K562 (cell line): ENCODE results near the gene MME. TPM values are rescaled to one million over a fixed set of nuclear protein-coding genes. Genes with fewer than 3 reads are reported as not detected.
A peak's percentile ranks its signal among the peaks of the same experiment; 100 is the strongest.

Experiments
- ATAC-seq: fragments of 200-7000 bp; cut with Tn5 transposase; 3 replicates; pipeline ENCODE4 v1.9.1; 2020; ENCODE audit warnings: moderate library complexity
- BruUV-seq: library from RNA; stranded (reverse); fragments of 400-500 nt; replicated peaks from 2 replicates; lab custom pipeline; 2021; lab: Mats Ljungman, UMichigan
- CTCF ChIA-PET: fragments of 300-600 bp; formaldehyde crosslinking; extraction: SDS; loops from one replicate; lab custom pipeline; 2021; ENCODE audit warnings: low intra/inter-chr PET ratio; lab: Yijun Ruan, JAX
- POLR2A ChIA-PET: fragments of 300-600, 350-650 bp; sonication (Branson Sonifier 250); formaldehyde crosslinking; extraction: SDS; loops from one replicate; lab custom pipeline; 2021; ENCODE audit warnings: antibody characterized with exemption, inconsistent platforms; lab: Yijun Ruan, JAX
- DNase-seq, 4 experiments: peaks; one replicate each; pipeline versions ENCODE4 v3.0.0 to v3.0.0-alpha.2; 2011 to 2018; ENCODE audit warnings: low spot score in 3 of 4, mixed read lengths in 3 of 4; ENCODE audit errors: extremely low read depth in 1 of 4
- FAIRE-seq: peaks from 2 replicates; lab custom pipeline; 2011; peaks lifted over from hg19 to GRCh38; lab: Jason Lieb, UNC
- H2AFZ ChIP-seq: 2 replicates; pipeline ENCODE4 v1.6.0; 2011; ENCODE audit warnings: low read depth, low read length, control low read depth, inconsistent platforms
- H3K27ac ChIP-seq: fragments of 200-600 bp; 3 replicates; pipeline ENCODE4 v1.8.0; 2011; ENCODE audit warnings: low read depth, mild to moderate bottlenecking, control low read depth, inconsistent platforms, low read length, moderate library complexity, mixed read lengths; ENCODE audit errors: extremely low read depth
- H3K27me3 ChIP-seq, 2 experiments: fragments of 300-600 bp in 1 of 2; 2 replicates in 1 of 2; 3 replicates in 1 of 2; pipeline versions ENCODE4 v1.6.0 to v1.8.0; 2011; ENCODE audit warnings: inconsistent platforms in 2 of 2, low read length in 2 of 2, mild to moderate bottlenecking in 1 of 2, mixed read lengths in 1 of 2, moderate library complexity in 1 of 2; ENCODE audit not compliant: control insufficient read depth in 2 of 2, insufficient read depth in 2 of 2
- H3K36me3 ChIP-seq: fragments of 300-600 bp; 3 replicates; pipeline ENCODE4 v1.8.0; 2011; ENCODE audit warnings: mild to moderate bottlenecking, low read length, inconsistent platforms; ENCODE audit not compliant: control insufficient read depth, insufficient read depth
- H3K4me1 ChIP-seq, 2 experiments: fragments of 200-600 bp in 1 of 2; replicated peaks in 1 of 2; 2 replicates in 1 of 2; 3 replicates in 1 of 2; pipeline versions ENCODE4 v1.5.1 to v1.8.0; 2011; ENCODE audit warnings: inconsistent platforms in 2 of 2, low read length in 2 of 2, mild to moderate bottlenecking in 1 of 2, mixed read lengths in 1 of 2, moderate library complexity in 1 of 2; ENCODE audit not compliant: control insufficient read depth in 2 of 2, insufficient read depth in 2 of 2
- H3K4me2 ChIP-seq: 2 replicates; pipeline ENCODE4 v1.6.1; 2011; ENCODE audit warnings: low read length, control low read depth, inconsistent platforms, mixed read lengths; ENCODE audit not compliant: insufficient read depth
- H3K4me3 ChIP-seq: fragments of 200-600 bp; sonication (generic), shearing (Covaris generic); 2 replicates; pipeline ENCODE4 v1.5.1; 2016; ENCODE audit warnings: control low read depth, inconsistent platforms
- H3K79me2 ChIP-seq: fragments of 200-600 bp; 3 replicates; pipeline ENCODE4 v1.8.0; 2011; ENCODE audit warnings: low read length, inconsistent platforms; ENCODE audit not compliant: control insufficient read depth, insufficient read depth
- H3K9ac ChIP-seq, 2 experiments: 2 replicates each; pipeline versions ENCODE4 v1.6.0 to v1.6.1; 2011; ENCODE audit warnings: low read depth in 2 of 2, low read length in 2 of 2, control low read depth in 1 of 2, inconsistent platforms in 1 of 2, mild to moderate bottlenecking in 1 of 2, mixed read lengths in 1 of 2; ENCODE audit not compliant: insufficient read depth in 1 of 2
- H3K9me1 ChIP-seq: one replicate; pipeline ENCODE4 v1.6.0; 2011; ENCODE audit warnings: inconsistent platforms, mild to moderate bottlenecking, low read length, moderate library complexity; ENCODE audit not compliant: control insufficient read depth, insufficient read depth
- H3K9me3 ChIP-seq: replicated peaks from 2 replicates; pipeline ENCODE4 v1.5.1; 2011; ENCODE audit warnings: low read depth, low read length, inconsistent platforms; ENCODE audit not compliant: control insufficient read depth, insufficient read depth
- H4K20me1 ChIP-seq: replicated peaks from 2 replicates; pipeline ENCODE4 v1.6.1; 2011; ENCODE audit warnings: low read length, inconsistent platforms, mixed read lengths; ENCODE audit not compliant: control insufficient read depth, insufficient read depth
- C11orf30 ChIP-seq: fragments of 450-650 bp; IDR thresholded peaks from 2 replicates; pipeline ENCODE4 v1.6.1; 2016; ENCODE audit warnings: low read depth, mild to moderate bottlenecking
- DMBX1 ChIP-seq: fragments of 250-450 bp; sonication (Bioruptor Pico); IDR thresholded peaks from 2 replicates; pipeline ENCODE4 v1.8.0; 2022; ENCODE audit warnings: inconsistent platforms, mild to moderate bottlenecking, moderate library complexity, borderline replicate concordance
- HMG20A ChIP-seq: fragments of 450-650 bp; formaldehyde crosslinking; conservative IDR thresholded peaks from 2 replicates; pipeline ENCODE4 v1.4.0; 2020; ENCODE audit warnings: mild to moderate bottlenecking, mixed read lengths
- MAFG ChIP-seq: fragments of 450-650 bp; conservative IDR thresholded peaks from 2 replicates; pipeline ENCODE4 v1.6.1; 2016; ENCODE audit warnings: missing genetic modification characterization, missing compliant biosample characterization
- NONO ChIP-seq, 2 experiments: fragments of 200-400 bp in 1 of 2; fragments of 450-650 bp in 1 of 2; formaldehyde crosslinking in 1 of 2; IDR thresholded peaks; 2 replicates each; pipeline ENCODE4 v1.6.1; 2017; ENCODE audit warnings: low read depth in 2 of 2, mild to moderate bottlenecking in 2 of 2, moderate library complexity in 2 of 2, low read length in 1 of 2
- SNAPC5 ChIP-seq: fragments of 250-450 bp; sonication (Bioruptor Pico); IDR thresholded peaks from 2 replicates; pipeline ENCODE4 v1.8.0; 2021; ENCODE audit warnings: moderate library complexity, mild to moderate bottlenecking, inconsistent platforms
- ZNF316 ChIP-seq: fragments of 450-650 bp; IDR thresholded peaks from 2 replicates; pipeline ENCODE4 v1.6.1; 2016
- WGBS: fragments of 100-300 bp; shearing (Covaris generic); methylation state at CpG from one replicate; pipeline ENCODE4 v1.1.6; 2016; ENCODE audit warnings: low coverage, mixed read lengths; ENCODE audit not compliant: insufficient coverage; ENCODE audit errors: missing lambda C conversion rate; 5-methylcytosine and 5-hydroxymethylcytosine counted together
- in situ Hi-C: fragments of 300-500 bp; cut with MboI; formaldehyde crosslinking; loops from 4 replicates; pipeline ENCODE4 v1.15.0; 2018; ENCODE audit warnings: inconsistent platforms, mixed read lengths
- intact Hi-C: fragments of 100-400 bp; cut with micrococcal nuclease; formaldehyde crosslinking; loops from 2 replicates; pipeline ENCODE4 v1.14.2; 2022
- polyA plus RNA-seq, 8 experiments: library from polyadenylated mRNA; depleted of rRNA in 4 of 8; stranded (reverse) in 5 of 8; unstranded in 3 of 8; fragments of >200 nt; fragmentation: Nextera tagmentation in 2 of 8; fragmentation: Illumina TruSeq in 1 of 8; extraction: Ambion mirVana in 2 of 8; extraction: Trizol in 1 of 8; gene quantifications; 2 replicates each; pipeline versions ENCODE4 v1.2.1 to v1.2.3, GENCODE V29; 2011 to 2014; ENCODE audit warnings: inconsistent platforms in 1 of 8, missing spikeins in 1 of 8
- total RNA-seq, 7 experiments: library from RNA; depleted of rRNA in 6 of 7; stranded (reverse); fragments of >200 nt in 6 of 7; fragmentation: Illumina TruSeq in 2 of 7; extraction: Trizol in 2 of 7; gene quantifications; 2 replicates each; pipeline versions ENCODE4 v1.2.1 to v1.2.3, GENCODE V29; 2011 to 2021; ENCODE audit warnings: low replicate concordance in 1 of 7

Gene MME
- total and polyA plus RNA-seq, 9 of the 15 experiments (the other 6 are each of a cell fraction or from before 2014, with no cell fraction given) = 0.80 to 8.6 (median 2.5) TPM

- CTCF ChIA-PET = no interaction called here
- no peak for ATAC-seq
- POLR2A ChIA-PET = interaction anchor here (0.6 to 1.5 kb wide), 2 partner anchors 11 to 135 kb away, joined by 3 to 5 read pairs; no protein-coding TSS in a partner anchor
- no peaks in the 10 kb centered on the region for H3K9me3 ChIP-seq
- no TSS peak for BruUV-seq
- WGBS = 7% methylated on average over 2 of the region's 2 CpGs
- no peak overlapping the region for H3K9ac ChIP-seq
- no peaks in the 10 kb centered on the region for H4K20me1 ChIP-seq
- H3K36me3 ChIP-seq = no peaks in the 10 kb centered on the region
- in situ Hi-C loops (no loop called here), intact Hi-C loops (no loop called here)
- TF ChIP-seq DMBX1 (CRISPR knock-in tag) (no peak), C11orf30 (peak; percentile 29; the same call in 1 of the 2 replicates), ZNF316 (peak; percentile 44; the same call in 1 of the 2 replicates)
- H3K4me2 ChIP-seq = no peak overlapping the region
- no peaks in the 10 kb centered on the region for H3K79me2 ChIP-seq
- DNase-seq = no peak
- FAIRE-seq = no peak
- H3K4me1 ChIP-seq = no peaks in the 10 kb centered on the region; a peak in 1 of 5 replicates
- H3K27me3 ChIP-seq = no peaks in the 10 kb centered on the region
- no peak overlapping the region for H3K4me3 ChIP-seq
- H3K9me1 ChIP-seq = no peaks in the 10 kb centered on the region
- no peak overlapping the region for H3K27ac ChIP-seq
- peak overlapping the region; percentile 33; the same call in 1 of the 2 replicates for H2AFZ ChIP-seq
Observed at GRCh38 chr3:155102329-155102728, 22.2 kb downstream of the MME start.

GRCh38 chr3:155103686-155104085 lies 23.6 kb downstream of the MME start:
- Histone ChIP-seq H3K9me3 (no peaks in the 10 kb centered on the region), H3K9me1 (no peaks in the 10 kb centered on the region), H3K36me3 (no peaks in the 10 kb centered on the region), H3K4me1 (no peaks in the 10 kb centered on the region; a peak in 1 of 5 replicates), H4K20me1 (no peaks in the 10 kb centered on the region), H3K4me2 (no peak overlapping the region), H3K27ac (no peak overlapping the region), H2AFZ (no peak overlapping the region), H3K27me3 (no peaks in the 10 kb centered on the region), H3K4me3 (no peak overlapping the region), H3K79me2 (no peaks in the 10 kb centered on the region), H3K9ac (no peak overlapping the region)
- POLR2A ChIA-PET = interaction anchor here (1.0 to 1.5 kb wide), 2 partner anchors 9 to 11 kb away, joined by 3 to 5 read pairs; no protein-coding TSS in a partner anchor
- no peak for DNase-seq
- CTCF ChIA-PET = no interaction called here
- FAIRE-seq = no peak
- no TSS peak for BruUV-seq
- WGBS = 37% methylated on average over 2 of the region's 2 CpGs
- intact Hi-C loops = no loop called here
- TF ChIP-seq NONO (IDR thresholded peaks at IDR 0.05; ENCODE audit: low read depth in 2 of 2, low read length in 1 of 2) (no peak), MAFG (tag) (no peak), SNAPC5 (no peak), C11orf30 (no peak), HMG20A (CRISPR knock-in tag) (no peak)
- ATAC-seq = no peak
- in situ Hi-C loops = no loop called here
